ENCODE results near the gene TMEM214.

Gene TMEM214

DNA sequence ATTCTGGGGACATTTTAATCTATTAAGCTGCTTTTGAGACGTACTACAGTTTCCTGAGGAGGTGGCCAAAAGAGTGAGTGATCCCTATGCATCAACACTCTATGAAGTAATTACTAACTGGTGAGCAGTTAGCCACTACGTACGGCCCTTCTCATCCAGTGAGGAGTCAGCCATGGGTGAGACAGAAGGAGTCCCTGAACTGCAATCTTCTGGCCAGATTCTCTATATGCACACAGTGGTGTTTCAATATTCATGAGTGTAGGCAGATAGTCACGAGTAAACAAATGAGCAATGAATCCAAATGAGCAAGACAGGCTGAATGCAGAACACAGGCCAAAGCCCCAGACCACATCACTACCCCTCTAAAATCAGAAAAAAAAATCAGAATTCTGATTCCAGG lies 29.8 kb upstream of the TMEM214 start:
- H3K9me3 Mint-ChIP-seq = no peaks in the 10 kb centered on the region
- no peaks in the 10 kb centered on the region for H3K4me1 Mint-ChIP-seq (ENCODE audit: low read depth)
- no peaks in the 10 kb centered on the region for H3K36me3 Mint-ChIP-seq (ENCODE audit: low read depth)
- H3K27ac Mint-ChIP-seq = no peak overlapping the region
- H3K4me3 Mint-ChIP-seq = no peak overlapping the region
- H3K27me3 Mint-ChIP-seq (ENCODE audit: low read depth) = peaks cover 24% of the 10 kb centered on the region

DNA sequence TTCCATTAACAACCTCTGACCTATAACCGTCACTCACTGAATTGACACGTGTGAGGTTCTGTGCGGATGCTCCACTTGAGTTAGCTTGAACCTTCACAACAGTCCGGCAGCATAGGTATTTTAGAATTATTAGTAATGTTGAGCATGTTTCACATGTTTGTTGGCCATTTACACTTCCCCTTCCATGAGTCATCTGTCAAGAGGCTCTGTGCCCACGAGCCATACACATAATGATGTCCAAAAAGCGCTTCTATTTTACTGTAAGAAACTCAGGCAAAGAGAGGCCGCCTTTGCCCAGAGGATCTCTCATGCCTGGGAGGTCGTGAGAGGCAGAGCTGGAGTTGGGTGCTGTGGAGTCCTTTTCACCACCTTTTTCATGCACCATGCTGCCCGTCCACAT lies 28.9 kb upstream of the TMEM214 start:
- Mint-ChIP-seq H3K4me3 (no peak overlapping the region), H3K9me3 (no peaks in the 10 kb centered on the region), H3K27ac (no peak overlapping the region), H3K27me3 (ENCODE audit: low read depth) (peaks cover 31% of the 10 kb centered on the region), H3K36me3 (ENCODE audit: low read depth) (no peaks in the 10 kb centered on the region), H3K4me1 (ENCODE audit: low read depth) (no peaks in the 10 kb centered on the region)

DNA sequence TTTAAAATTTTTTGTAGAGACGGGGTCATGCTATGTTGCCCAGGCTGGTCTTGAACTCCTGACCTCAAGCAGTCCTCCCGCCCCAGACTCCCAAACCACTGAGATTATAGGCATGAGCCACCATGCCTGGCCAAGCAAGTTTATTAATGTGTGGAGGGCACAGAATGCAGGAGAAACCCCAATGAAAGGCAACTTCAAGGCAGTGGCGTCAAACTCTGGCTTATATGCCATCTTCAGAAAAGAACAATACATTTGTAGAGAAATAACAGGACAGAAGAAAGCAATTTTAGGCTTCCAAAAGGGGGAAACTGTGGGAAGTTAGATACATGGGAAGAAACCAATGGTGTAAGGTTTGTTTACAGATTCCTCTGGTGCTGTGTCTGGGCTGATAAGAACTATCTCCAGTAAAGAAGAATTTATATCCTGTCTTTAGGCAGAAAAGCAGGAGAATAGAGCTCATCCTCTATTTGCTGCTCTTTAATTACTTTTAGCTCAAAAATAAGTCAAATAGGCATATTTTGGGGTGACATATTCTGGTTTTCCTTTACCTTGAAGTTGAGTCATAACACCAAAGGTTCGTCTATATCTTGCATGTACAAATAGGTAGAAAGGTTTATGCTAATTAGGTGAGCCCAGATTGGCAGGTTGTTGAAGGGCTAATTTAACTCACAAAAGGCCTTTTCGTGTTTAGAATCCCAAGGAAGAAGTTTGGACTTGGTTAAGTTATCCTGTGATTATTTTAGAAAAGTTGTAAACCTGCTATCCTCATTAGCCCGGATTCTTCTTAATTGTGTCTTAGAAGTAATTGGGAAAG lies 26.0 kb upstream of the TMEM214 start:
- Mint-ChIP-seq H3K27ac (no peak overlapping the region), H3K36me3 (ENCODE audit: low read depth) (no peaks in the 10 kb centered on the region), H3K4me1 (ENCODE audit: low read depth) (peaks cover 3% of the 10 kb centered on the region), H3K27me3 (ENCODE audit: low read depth) (peaks cover 41% of the 10 kb centered on the region), H3K9me3 (no peaks in the 10 kb centered on the region), H3K4me3 (no peak overlapping the region)

GRCh38 chr2:27007416-27008374 lies 25.1 kb upstream of the TMEM214 start:
- H3K27ac Mint-ChIP-seq = no peak overlapping the region
- H3K27me3 Mint-ChIP-seq (ENCODE audit: low read depth) = peaks cover 41% of the 10 kb centered on the region
- no peak overlapping the region for H3K4me3 Mint-ChIP-seq
- peaks cover 3% of the 10 kb centered on the region for H3K4me1 Mint-ChIP-seq (ENCODE audit: low read depth)
- H3K36me3 Mint-ChIP-seq (ENCODE audit: low read depth) = no peaks in the 10 kb centered on the region
- no peaks in the 10 kb centered on the region for H3K9me3 Mint-ChIP-seq

GRCh38 chr2:27008678-27009077 lies 24.1 kb upstream of the TMEM214 start:
- Mint-ChIP-seq H3K9me3 (no peaks in the 10 kb centered on the region), H3K36me3 (ENCODE audit: low read depth) (no peaks in the 10 kb centered on the region), H3K27me3 (ENCODE audit: low read depth) (peaks cover 38% of the 10 kb centered on the region), H3K4me3 (no peak overlapping the region), H3K4me1 (ENCODE audit: low read depth) (peaks cover 3% of the 10 kb centered on the region), H3K27ac (no peak overlapping the region)

- no peaks in the 10 kb centered on the region for H3K9me3 Mint-ChIP-seq
- H3K27me3 Mint-ChIP-seq (ENCODE audit: low read depth) = peaks cover 36% of the 10 kb centered on the region
- H3K36me3 Mint-ChIP-seq (ENCODE audit: low read depth) = no peaks in the 10 kb centered on the region
- H3K4me1 Mint-ChIP-seq (ENCODE audit: low read depth) = peaks cover 3% of the 10 kb centered on the region
- no peak overlapping the region for H3K27ac Mint-ChIP-seq
- H3K4me3 Mint-ChIP-seq = no peak overlapping the region
Measured at GRCh38 chr2:27009083-27009482, 23.7 kb upstream of the TMEM214 start.

GRCh38 chr2:27009716-27010115 lies 23.0 kb upstream of the TMEM214 start:
- H3K36me3 Mint-ChIP-seq (ENCODE audit: low read depth) = no peaks in the 10 kb centered on the region

GRCh38 chr2:27010139-27010538 lies 22.6 kb upstream of the TMEM214 start:
- H3K27ac Mint-ChIP-seq = no peak overlapping the region
- H3K9me3 Mint-ChIP-seq = no peaks in the 10 kb centered on the region
- H3K4me1 Mint-ChIP-seq (ENCODE audit: low read depth) = peaks cover 3% of the 10 kb centered on the region
- H3K36me3 Mint-ChIP-seq (ENCODE audit: low read depth) = no peaks in the 10 kb centered on the region
- H3K4me3 Mint-ChIP-seq = no peak overlapping the region
- peaks cover 36% of the 10 kb centered on the region for H3K27me3 Mint-ChIP-seq (ENCODE audit: low read depth)

More at GRCh38 chr2:27009716-27010115, 23.0 kb upstream of the TMEM214 start:
- H3K4me3 Mint-ChIP-seq = no peak overlapping the region
- peaks cover 36% of the 10 kb centered on the region for H3K27me3 Mint-ChIP-seq (ENCODE audit: low read depth)
- H3K9me3 Mint-ChIP-seq = no peaks in the 10 kb centered on the region
- no peak overlapping the region for H3K27ac Mint-ChIP-seq
- H3K4me1 Mint-ChIP-seq (ENCODE audit: low read depth) = peaks cover 3% of the 10 kb centered on the region

- Mint-ChIP-seq H3K36me3 (ENCODE audit: low read depth) (no peaks in the 10 kb centered on the region), H3K27me3 (ENCODE audit: low read depth) (peaks cover 17% of the 10 kb centered on the region), H3K27ac (no peak overlapping the region)
Measured at GRCh38 chr2:27013738-27014137, 19.0 kb upstream of the TMEM214 start.

DNA sequence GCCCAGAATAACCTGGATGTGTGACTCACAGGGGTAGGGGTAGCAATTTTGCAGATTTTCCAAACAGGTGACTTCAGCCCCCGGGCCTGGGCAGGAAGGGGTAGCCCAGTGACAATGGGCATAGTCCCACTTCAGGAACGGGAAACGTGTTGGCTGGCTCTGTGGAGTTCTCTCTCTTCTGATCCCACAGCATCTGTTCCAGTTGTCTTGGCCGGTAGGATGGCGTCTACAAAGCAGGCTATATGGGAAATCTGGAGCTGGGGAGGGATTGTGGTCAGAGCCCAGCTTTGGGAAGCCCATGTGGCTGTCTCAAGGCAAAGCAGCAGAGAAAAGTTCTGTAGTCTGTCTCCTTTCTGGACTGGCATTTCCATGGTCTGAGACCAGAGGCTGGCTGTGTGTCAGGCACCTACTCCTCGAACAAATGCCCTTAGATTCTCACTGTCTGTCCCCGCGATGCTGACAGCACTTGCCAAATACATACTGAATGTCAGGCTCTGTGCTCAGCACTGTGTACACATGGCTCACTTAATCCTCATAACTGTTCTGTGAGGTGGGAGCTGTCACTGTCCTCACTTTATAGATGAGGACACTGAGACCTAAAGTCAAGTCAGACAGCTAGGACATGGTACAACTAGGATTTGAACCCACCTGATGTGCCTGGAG lies 17.9 kb upstream of the TMEM214 start:
- Mint-ChIP-seq H3K4me1 (ENCODE audit: low read depth) (peaks cover 8% of the 10 kb centered on the region), H3K4me3 (no peak overlapping the region), H3K27me3 (ENCODE audit: low read depth) (peaks cover 8% of the 10 kb centered on the region), H3K27ac (no peak overlapping the region), H3K36me3 (ENCODE audit: low read depth) (no peaks in the 10 kb centered on the region), H3K9me3 (no peaks in the 10 kb centered on the region)

More at GRCh38 chr2:27013738-27014137, 19.0 kb upstream of the TMEM214 start:
- Mint-ChIP-seq H3K4me3 (no peak overlapping the region), H3K9me3 (no peaks in the 10 kb centered on the region), H3K4me1 (ENCODE audit: low read depth) (peaks cover 8% of the 10 kb centered on the region)

- no peaks in the 10 kb centered on the region for H3K9me3 Mint-ChIP-seq
- no peak overlapping the region for H3K4me3 Mint-ChIP-seq
- no peaks in the 10 kb centered on the region for H3K36me3 Mint-ChIP-seq (ENCODE audit: low read depth)
- H3K27me3 Mint-ChIP-seq (ENCODE audit: low read depth) = no peaks in the 10 kb centered on the region
- no peak overlapping the region for H3K27ac Mint-ChIP-seq
- H3K4me1 Mint-ChIP-seq (ENCODE audit: low read depth) = peaks cover 5% of the 10 kb centered on the region
Measured at GRCh38 chr2:27016801-27017325, 15.9 kb upstream of the TMEM214 start.

GRCh38 chr2:27018142-27018541 lies 14.6 kb upstream of the TMEM214 start:
- Mint-ChIP-seq H3K4me1 (ENCODE audit: low read depth) (peaks cover 5% of the 10 kb centered on the region), H3K4me3 (no peak overlapping the region), H3K27me3 (ENCODE audit: low read depth) (no peaks in the 10 kb centered on the region), H3K9me3 (no peaks in the 10 kb centered on the region), H3K27ac (no peak overlapping the region), H3K36me3 (ENCODE audit: low read depth) (no peaks in the 10 kb centered on the region)

- Mint-ChIP-seq H3K4me1 (ENCODE audit: low read depth) (peaks cover 5% of the 10 kb centered on the region), H3K27me3 (ENCODE audit: low read depth) (no peaks in the 10 kb centered on the region), H3K27ac (no peak overlapping the region), H3K9me3 (no peaks in the 10 kb centered on the region), H3K4me3 (no peak overlapping the region), H3K36me3 (ENCODE audit: low read depth) (peaks cover 2% of the 10 kb centered on the region)
Measured at GRCh38 chr2:27019459-27019858, 13.3 kb upstream of the TMEM214 start.
